Spinal cord (tissue), 10 donors: ENCODE results near the gene NINJ2. TPM values are rescaled to one million over a fixed set of nuclear protein-coding genes. Genes with fewer than 3 reads are reported as not detected.
"Not testable (repeated sequence)": the region's sequence is repeated elsewhere in the genome, so short reads cannot be mapped to it uniquely, and the experiment has no call there.

Experiments used
- DNase-seq, 6 donors: peaks; one replicate each; pipeline versions ENCODE4 v3.0.0 to v3.0.0-alpha.2; 2013 to 2015; ENCODE audit warnings: low spot score in 6 of 6, low read depth in 4 of 6
- H3K27ac ChIP-seq: one replicate; pipeline ENCODE4 v1.5.1; 2013; ENCODE audit warnings: low read depth, low read length, control low read depth
- H3K27me3 ChIP-seq: one replicate; pipeline ENCODE4 v1.6.1; 2013; ENCODE audit warnings: low read length; ENCODE audit not compliant: control insufficient read depth, insufficient read depth
- H3K36me3 ChIP-seq: one replicate; pipeline ENCODE4 v1.6.1; 2013; ENCODE audit warnings: low read length; ENCODE audit not compliant: control insufficient read depth, insufficient read depth
- H3K4me1 ChIP-seq: one replicate; pipeline ENCODE4 v1.6.1; 2013; ENCODE audit warnings: low read length; ENCODE audit not compliant: control insufficient read depth, insufficient read depth
- H3K4me3 ChIP-seq: one replicate; pipeline ENCODE4 v1.5.1; 2013; ENCODE audit warnings: low read depth, low read length, control low read depth
- H3K9me3 ChIP-seq: one replicate; pipeline ENCODE4 v1.6.1; 2013; ENCODE audit warnings: low read length; ENCODE audit not compliant: control insufficient read depth, insufficient read depth
- WGBS: methylation state at CpG from one replicate; pipeline ENCODE4 v1.1.5; 2013; ENCODE audit warnings: missing lambda C conversion rate; ENCODE audit not compliant: insufficient coverage; 5-methylcytosine and 5-hydroxymethylcytosine counted together
- long read RNA-seq, 4 donors: transcript quantifications; one replicate each; lab custom pipeline, GENCODE V29; 2026
- polyA plus RNA-seq, 2 donors: library from polyadenylated mRNA; unstranded; fragments of 120-200 nt; gene quantifications; one replicate each; pipeline ENCODE4 v1.2.1, GENCODE V29; 2013; ENCODE audit not compliant: insufficient read length in 2 of 2
- total RNA-seq, 2 donors: library from RNA; depleted of rRNA in 1 of 2; stranded (reverse); fragments of 120-200 nt in 1 of 2; fragments of >200 nt in 1 of 2; gene quantifications; one replicate each; pipeline versions ENCODE4 v1.2.3 to v1.2.4, GENCODE V29; 2013 to 2014
- donor health status: healthy.

The NINJ2 gene
- total RNA-seq (1 to 10 TPM; 5.4 to 6.0 TPM), polyA plus RNA-seq (1 to 10 TPM; 6.0 to 6.2 TPM)
- long read RNA-seq, donor 1, partial matches to known transcripts: 0 of 2 reads
- long read RNA-seq, donor 1, other reads (novel, unspliced or antisense): 0 of 2 reads
- long read RNA-seq, donor 2, partial matches to known transcripts: 0 of 4 reads
- long read RNA-seq, donor 2, other reads (novel, unspliced or antisense): 0 of 4 reads
- long read RNA-seq, donor 3, partial matches to known transcripts: 0 of 3 reads
- long read RNA-seq, donor 3, other reads (novel, unspliced or antisense): 0 of 3 reads
- long read RNA-seq, donor 4, partial matches to known transcripts: 0 of 3 reads
- long read RNA-seq, donor 4, other reads (novel, unspliced or antisense): 0 of 3 reads

DNA sequence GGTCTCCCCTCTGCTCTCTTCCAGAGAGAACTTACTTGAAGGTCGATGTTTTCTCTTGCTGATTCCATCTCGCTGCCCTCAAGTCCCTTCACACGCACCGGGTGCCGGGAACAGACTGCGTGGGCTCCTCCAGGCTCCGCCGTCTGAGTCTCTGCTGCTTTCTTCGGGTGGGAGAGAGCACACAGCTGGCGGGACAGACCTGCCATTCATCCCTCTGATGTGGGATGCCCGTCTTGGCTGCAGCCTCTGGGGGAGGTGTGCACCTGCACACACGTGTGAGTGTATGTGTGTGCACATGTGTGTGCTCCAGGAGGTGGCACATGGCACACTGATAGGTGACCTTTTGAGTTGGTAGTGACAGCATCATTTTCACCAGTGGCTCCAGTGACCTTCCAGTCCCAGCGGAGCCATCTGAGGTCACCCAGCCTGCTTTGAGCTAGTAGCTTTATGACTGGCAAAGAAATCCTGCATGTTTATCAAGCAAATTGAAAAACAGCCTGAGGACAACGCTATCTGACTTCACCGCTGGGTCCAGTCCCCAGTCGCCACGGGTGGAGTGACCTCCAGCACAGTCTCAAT, at the start of gene NINJ2:
Gene NINJ2, minus strand, starts transcription at position 153 of the 579 bp plus-strand sequence. Its CDS starts 85 bp downstream, at position 68.
- no peaks in the 10 kb centered on the region for H3K36me3 ChIP-seq
- peak in 1 of 6 donors; percentile 31 for DNase-seq
- peak within 1 kb of the TSS; percentile 3 for H3K4me3 ChIP-seq
- no peaks in the 10 kb centered on the region for H3K27me3 ChIP-seq
- H3K9me3 ChIP-seq: no peaks in the 10 kb centered on the region
- peak within 1 kb of the TSS; percentile 50 for H3K27ac ChIP-seq
- 51% methylated on average over 16 of the region's 17 CpGs for WGBS
- H3K4me1 ChIP-seq: peaks cover 16% of the 10 kb centered on the region

GRCh38 chr12:712172-712863, 49.1 kb upstream of the NINJ2 start:
- no peaks in the 10 kb centered on the region for H3K4me1 ChIP-seq
- no peaks in the 10 kb centered on the region for H3K9me3 ChIP-seq
- H3K27ac ChIP-seq: no peak overlapping the region
- DNase-seq: peak in 1 of 6 donors; percentile 24
- H3K27me3 ChIP-seq: no peaks in the 10 kb centered on the region
- H3K36me3 ChIP-seq: no peaks in the 10 kb centered on the region
- no peak overlapping the region for H3K4me3 ChIP-seq
- 74% methylated on average over 7 of the region's 8 CpGs for WGBS

DNA sequence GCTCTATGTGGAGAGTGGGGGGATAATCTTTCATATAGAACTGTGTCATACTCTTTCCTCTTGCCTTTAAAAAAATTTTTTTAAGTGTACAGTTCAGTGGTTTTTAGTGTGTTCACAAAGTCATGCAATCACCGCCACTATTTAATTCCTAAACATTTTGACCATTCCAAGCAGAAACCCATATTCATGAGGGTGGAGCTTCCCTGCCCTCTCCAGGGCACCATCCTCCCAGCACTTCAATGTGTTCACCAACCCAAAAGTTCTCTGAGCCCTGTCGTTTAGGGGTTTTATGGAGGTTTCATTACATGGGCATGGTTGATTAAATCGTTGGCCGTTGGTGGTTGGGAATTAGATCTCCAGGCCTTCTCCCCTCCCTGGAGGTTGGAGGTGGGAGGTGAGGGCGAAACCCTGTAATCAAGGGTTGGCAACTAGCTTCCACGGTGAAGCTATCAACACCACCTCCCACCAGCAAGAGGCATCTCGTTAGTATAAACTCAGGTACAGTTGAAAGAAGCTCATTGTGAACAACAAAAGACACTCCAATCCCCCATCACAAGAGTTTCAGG, 46.3 kb upstream of the NINJ2 start:
- Histone ChIP-seq H3K9me3 (no peaks in the 10 kb centered on the region), H3K27ac (no peak overlapping the region), H3K4me1 (no peaks in the 10 kb centered on the region), H3K36me3 (no peaks in the 10 kb centered on the region), H3K27me3 (no peaks in the 10 kb centered on the region), H3K4me3 (no peak overlapping the region)
- DNase-seq: no peak
- WGBS: 100% methylated on average over 1 of the region's 7 CpGs

DNA sequence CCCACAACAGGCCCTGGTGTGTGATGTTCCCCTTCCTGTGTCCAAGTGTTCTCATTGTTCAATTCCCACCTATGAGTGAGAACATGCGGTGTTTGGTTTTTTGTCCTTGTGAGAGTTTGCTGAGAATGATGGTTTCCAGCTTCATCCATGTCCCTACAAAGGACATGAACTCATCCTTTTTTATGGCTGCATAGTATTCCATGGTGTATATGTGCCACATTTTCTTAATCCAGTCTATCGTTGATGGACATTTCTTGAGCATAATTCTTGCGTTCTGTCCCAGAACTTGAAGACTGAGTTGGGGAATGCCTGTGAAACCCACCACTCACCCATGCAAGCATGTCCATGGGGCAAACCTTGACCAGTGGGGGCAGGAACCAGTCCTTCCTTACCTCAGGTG, 44.8 kb upstream of the NINJ2 start:
- H3K27ac ChIP-seq, DNase-seq, H3K4me3 ChIP-seq, H3K36me3 ChIP-seq, H3K4me1 ChIP-seq, H3K27me3 ChIP-seq, H3K9me3 ChIP-seq: not testable (repeated sequence)
- 100% methylated on average over 2 of the region's 3 CpGs for WGBS

- Histone ChIP-seq H3K9me3 (no peaks in the 10 kb centered on the region), H3K4me1 (no peaks in the 10 kb centered on the region), H3K36me3 (no peaks in the 10 kb centered on the region), H3K27ac (no peak overlapping the region), H3K4me3 (no peak overlapping the region), H3K27me3 (no peaks in the 10 kb centered on the region)
- no peak for DNase-seq
- WGBS: 86% methylated on average over 3 of the region's 5 CpGs
Observed at GRCh38 chr12:704516-705242, 41.4 kb upstream of the NINJ2 start.

DNA sequence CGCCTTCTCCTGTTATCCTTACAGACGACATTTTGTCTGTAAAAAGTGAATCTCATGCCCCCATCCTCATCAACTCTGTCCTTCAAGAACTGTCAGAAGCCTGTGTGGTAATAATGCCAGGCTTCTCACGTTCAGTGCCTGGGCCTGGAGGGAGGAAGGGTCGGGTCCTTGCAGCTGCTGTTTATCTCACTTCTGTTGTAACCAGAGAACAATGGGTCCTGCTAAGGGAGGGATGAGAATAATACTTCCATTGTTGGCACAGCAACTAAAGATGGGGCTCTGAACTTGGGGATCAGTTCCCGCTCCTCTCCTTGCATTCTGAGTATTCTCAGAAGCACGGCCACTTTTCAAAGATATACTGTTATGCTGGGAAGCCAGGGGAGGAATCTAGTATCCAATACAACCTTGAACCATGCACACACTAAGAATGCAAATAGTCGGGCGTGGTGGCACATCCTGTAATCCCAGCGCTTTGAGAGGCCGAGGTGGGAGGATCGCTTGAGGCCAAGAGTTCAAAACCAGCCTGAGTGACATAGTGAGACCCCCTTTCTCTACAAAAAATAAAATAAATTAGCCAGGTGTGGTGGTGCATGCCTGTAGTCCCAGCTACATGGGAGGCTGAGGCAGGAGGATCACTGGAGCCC, 38.8 kb upstream of the NINJ2 start:
- H3K9me3 ChIP-seq: no peaks in the 10 kb centered on the region
- H3K4me1 ChIP-seq: no peaks in the 10 kb centered on the region
- H3K27ac ChIP-seq: no peak overlapping the region
- 8% methylated on average over 2 of the region's 11 CpGs for WGBS
- DNase-seq: peak in 1 of 6 donors; percentile 28
- no peaks in the 10 kb centered on the region for H3K27me3 ChIP-seq
- H3K36me3 ChIP-seq: no peaks in the 10 kb centered on the region
- H3K4me3 ChIP-seq: no peak overlapping the region

GRCh38 chr12:700016-700415, 36.8 kb upstream of the NINJ2 start:
- Histone ChIP-seq H3K27me3 (no peaks in the 10 kb centered on the region), H3K36me3 (no peaks in the 10 kb centered on the region), H3K27ac (no peak overlapping the region), H3K4me3 (no peak overlapping the region), H3K4me1 (no peaks in the 10 kb centered on the region), H3K9me3 (no peaks in the 10 kb centered on the region)
- DNase-seq: peak in 1 of 6 donors; percentile 12
- 40% methylated on average over 1 of the region's 4 CpGs for WGBS

- H3K4me3 ChIP-seq, H3K27ac ChIP-seq, H3K27me3 ChIP-seq, DNase-seq, H3K4me1 ChIP-seq, H3K9me3 ChIP-seq, H3K36me3 ChIP-seq: not testable (repeated sequence)
- 89% methylated on average over 2 of the region's 4 CpGs for whole genome bisulfite sequencing
Observed at GRCh38 chr12:698222-698621, 35.0 kb upstream of the NINJ2 start.

DNA sequence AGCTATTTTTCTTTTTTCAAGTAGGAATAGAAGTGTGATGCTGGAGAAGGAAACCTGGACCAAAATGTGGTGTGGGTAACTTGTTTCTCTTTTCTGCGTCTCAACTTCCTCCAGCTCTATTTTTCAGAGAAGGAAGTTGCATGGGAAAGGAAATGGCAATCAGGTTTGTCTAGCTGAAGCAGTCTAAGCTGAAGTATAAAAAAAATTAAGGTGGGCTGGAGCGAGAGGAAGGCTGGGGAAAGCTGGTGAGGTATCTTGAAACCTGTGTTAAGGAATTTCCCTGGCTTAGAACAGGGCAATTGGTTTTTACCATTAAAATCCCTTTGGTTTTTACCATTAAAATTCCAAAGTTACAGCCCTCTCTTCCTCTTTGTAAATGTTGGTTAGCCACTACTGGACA, 34.2 kb upstream of the NINJ2 start:
- Histone ChIP-seq H3K4me1 (no peaks in the 10 kb centered on the region), H3K9me3 (no peaks in the 10 kb centered on the region), H3K27me3 (no peaks in the 10 kb centered on the region), H3K27ac (no peak overlapping the region), H3K4me3 (no peak overlapping the region), H3K36me3 (no peaks in the 10 kb centered on the region)
- DNase-seq: no peak
- WGBS: no CpG with 5 or more reads among the region's 2 CpGs
